ENCODE results near the gene CCDC188. TPM values are rescaled to one million over a fixed set of nuclear protein-coding genes. Genes with fewer than 3 reads are reported as not detected.
A peak's percentile ranks its signal among the peaks of the same experiment; 100 is the strongest.

CCDC188 gene
- total RNA-seq, 2 donors from 2014 or later: 0.22 to 0.32 TPM

DNA sequence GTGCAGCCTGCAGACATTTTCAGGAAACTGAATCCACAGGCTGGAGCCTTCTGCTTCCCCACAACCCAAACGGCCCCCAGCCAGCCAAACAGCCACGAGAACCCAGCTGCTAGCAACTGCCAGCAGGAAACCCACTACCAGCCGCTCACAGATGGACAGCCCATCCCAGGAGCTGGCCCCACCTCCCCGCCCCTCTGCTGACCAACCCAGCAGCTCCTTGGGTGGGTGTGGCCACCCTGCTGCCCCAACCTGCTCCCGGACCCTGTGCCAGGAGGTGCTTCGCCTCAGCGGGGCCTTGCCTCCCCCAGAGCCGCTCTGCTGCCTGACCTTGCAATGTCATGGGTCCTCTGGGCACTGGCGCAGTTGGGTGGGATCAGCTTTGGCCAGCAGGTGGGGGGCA lies 8.2 kb upstream of the CCDC188 start:
- DNase-seq: no peak
- Histone ChIP-seq H3K27ac (no peak overlapping the region), H3K27me3 (no peaks in the 10 kb centered on the region), H3K4me3 (no peak overlapping the region), H3K36me3 (no peaks in the 10 kb centered on the region), H3K9ac (ENCODE audit: low read depth in 2 of 2, low read length in 2 of 2) (no peak overlapping the region), H3K9me3 (no peaks in the 10 kb centered on the region), H3K4me1 (no peaks in the 10 kb centered on the region)
- TF ChIP-seq, protein P1, sequence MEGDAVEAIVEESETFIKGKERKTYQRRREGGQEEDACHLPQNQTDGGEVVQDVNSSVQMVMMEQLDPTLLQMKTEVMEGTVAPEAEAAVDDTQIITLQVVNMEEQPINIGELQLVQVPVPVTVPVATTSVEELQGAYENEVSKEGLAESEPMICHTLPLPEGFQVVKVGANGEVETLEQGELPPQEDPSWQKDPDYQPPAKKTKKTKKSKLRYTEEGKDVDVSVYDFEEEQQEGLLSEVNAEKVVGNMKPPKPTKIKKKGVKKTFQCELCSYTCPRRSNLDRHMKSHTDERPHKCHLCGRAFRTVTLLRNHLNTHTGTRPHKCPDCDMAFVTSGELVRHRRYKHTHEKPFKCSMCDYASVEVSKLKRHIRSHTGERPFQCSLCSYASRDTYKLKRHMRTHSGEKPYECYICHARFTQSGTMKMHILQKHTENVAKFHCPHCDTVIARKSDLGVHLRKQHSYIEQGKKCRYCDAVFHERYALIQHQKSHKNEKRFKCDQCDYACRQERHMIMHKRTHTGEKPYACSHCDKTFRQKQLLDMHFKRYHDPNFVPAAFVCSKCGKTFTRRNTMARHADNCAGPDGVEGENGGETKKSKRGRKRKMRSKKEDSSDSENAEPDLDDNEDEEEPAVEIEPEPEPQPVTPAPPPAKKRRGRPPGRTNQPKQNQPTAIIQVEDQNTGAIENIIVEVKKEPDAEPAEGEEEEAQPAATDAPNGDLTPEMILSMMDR (IDR thresholded peaks at IDR 0.05): no peak
- intact Hi-C loops (cut with DNase I): no loop called here

DNA sequence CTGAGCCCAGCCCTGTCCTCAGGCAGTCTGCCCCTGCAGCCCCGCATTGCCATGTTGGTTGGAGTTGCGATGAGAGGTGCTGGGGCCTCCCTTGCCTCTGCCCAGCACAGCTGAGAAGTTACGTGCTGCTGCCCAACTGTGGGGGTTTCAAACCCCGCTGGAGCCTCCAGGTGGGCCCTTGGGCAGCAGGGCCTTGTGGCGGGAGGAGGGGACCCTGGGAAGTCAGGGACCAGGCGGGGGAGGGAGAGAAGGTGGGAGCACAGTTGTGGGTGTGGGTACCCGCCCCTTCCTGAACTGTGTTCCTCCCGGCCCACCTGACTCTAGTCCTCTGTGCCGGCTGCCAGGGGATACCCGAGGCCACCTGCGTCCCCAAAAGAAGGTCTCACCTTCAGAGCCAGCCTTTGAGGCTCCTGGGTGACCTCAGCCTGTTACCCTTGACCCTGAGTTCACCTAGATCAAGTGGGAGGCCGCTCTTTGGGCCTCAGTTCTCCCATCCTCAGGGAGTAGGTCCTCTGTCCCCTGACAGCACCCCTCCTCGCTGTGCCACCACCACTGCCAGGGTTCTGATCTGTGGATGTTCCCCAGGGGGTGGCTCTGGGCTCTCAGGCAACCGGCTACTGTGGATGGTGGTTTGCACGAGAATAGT lies 7.7 kb upstream of the CCDC188 start:
- TF ChIP-seq, protein P1 (IDR thresholded peaks at IDR 0.05): no peak
- intact Hi-C loops (cut with DNase I): no loop called here

DNA sequence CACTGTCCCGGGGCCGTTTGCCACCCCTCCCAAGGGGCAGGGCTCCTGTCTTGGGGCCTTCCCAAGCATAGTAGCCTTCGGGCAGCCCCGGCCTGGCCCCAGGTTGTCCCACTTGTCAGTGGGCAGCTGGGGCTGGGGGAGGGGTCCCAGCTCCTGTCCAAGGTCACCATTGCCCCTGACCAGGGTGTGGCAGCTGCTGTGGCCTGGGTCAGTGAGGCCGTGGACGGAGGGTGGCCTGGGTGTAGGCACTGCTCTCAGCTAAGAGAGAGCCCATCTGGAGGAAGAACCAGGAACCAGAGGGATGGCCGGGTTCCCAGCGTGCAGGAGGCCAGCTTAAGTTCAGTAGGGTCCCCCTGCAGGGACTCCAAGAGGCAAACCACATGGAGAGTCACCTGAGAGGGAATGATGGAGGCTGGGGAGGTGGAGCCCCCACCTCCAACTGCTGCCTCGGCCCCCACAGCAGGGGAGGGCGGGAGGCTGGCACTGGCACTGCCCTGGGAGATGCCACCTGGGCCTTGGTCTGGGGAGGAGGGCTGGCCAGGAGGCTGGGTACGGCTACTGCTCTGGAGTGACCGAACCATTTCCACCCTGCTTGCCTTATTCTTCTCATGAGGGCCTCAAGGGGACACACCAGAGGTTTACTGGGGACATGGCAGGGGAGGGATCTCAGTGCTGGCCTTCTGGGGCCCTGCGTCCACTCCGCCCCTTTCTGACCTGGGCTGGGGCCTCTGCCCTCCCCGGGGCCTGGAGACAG lies 6.8 kb upstream of the CCDC188 start:
- H3K36me3 ChIP-seq: no peaks in the 10 kb centered on the region
- H3K4me3 ChIP-seq: no peak overlapping the region
- no peak overlapping the region for H3K27ac ChIP-seq
- no peak for DNase-seq
- TF ChIP-seq, protein P1 (IDR thresholded peaks at IDR 0.05): no peak
- H3K27me3 ChIP-seq: no peaks in the 10 kb centered on the region
- no peaks in the 10 kb centered on the region for H3K9me3 ChIP-seq
- intact Hi-C loops (cut with DNase I): no loop called here
- H3K9ac ChIP-seq (ENCODE audit: low read depth in 2 of 2, low read length in 2 of 2): no peak overlapping the region
- H3K4me1 ChIP-seq: no peaks in the 10 kb centered on the region

More for the DNA sequence above, 7.7 kb upstream of the CCDC188 start:
- Histone ChIP-seq H3K9me3 (no peaks in the 10 kb centered on the region), H3K36me3 (no peaks in the 10 kb centered on the region), H3K4me3 (no peak overlapping the region), H3K9ac (ENCODE audit: low read depth in 2 of 2, low read length in 2 of 2) (no peak overlapping the region), H3K27me3 (no peaks in the 10 kb centered on the region), H3K4me1 (no peaks in the 10 kb centered on the region), H3K27ac (no peak overlapping the region)
- DNase-seq: no peak

DNA sequence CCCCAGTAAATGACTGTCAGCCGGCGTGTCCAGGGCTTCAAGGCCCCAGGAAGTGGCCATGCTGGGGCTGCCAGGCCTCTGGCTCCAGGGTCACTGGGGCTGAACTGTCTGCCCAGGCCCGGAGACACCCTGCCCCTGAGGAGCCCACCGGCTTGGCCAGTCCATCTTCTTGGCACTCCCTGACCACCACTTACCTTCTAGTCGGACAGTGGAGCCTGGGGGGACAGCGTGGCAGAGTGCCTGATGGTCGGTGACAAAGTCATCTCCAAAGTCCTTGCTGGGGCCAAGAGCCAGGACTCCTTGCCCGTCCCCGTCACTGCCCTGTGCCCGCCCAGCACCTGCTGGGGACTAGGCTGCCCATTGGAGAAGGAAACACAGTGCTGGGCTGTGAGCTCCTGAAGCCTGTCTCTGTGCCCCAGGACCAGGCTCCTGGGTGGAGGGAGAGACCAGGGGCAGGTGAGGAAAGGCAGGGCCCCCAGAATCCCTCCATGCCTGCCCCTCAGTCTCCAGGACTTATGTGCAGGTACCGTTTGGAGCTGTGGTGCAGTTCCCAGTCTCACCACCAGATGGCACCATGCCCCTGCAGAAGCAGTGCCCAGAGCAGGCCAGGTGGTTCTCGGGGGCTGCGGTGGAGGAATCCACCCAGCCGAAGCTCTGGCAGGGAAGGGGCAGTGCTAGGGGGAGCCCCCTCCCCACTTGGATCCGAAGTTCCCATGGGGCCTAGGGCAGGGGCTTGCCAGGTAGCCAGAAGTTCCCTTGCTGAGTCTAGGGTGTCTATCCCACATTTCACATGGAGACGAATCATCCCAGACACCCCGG lies 6.0 kb upstream of the CCDC188 start:
- peak; percentile 86 for DNase-seq
- intact Hi-C loops (cut with DNase I): loop anchor here (1.0 kb wide), 1 partner anchor 128 kb away; no protein-coding TSS in a partner anchor
- no peaks in the 10 kb centered on the region for H3K36me3 ChIP-seq
- H3K4me1 ChIP-seq: no peaks in the 10 kb centered on the region
- no peak overlapping the region for H3K27ac ChIP-seq
- H3K4me3 ChIP-seq: no peak overlapping the region
- no peaks in the 10 kb centered on the region for H3K27me3 ChIP-seq
- TF ChIP-seq, protein P1 (IDR thresholded peaks at IDR 0.05): peak; percentile 100
- no peaks in the 10 kb centered on the region for H3K9me3 ChIP-seq
- H3K9ac ChIP-seq (ENCODE audit: low read depth in 2 of 2, low read length in 2 of 2): no peak overlapping the region

DNA sequence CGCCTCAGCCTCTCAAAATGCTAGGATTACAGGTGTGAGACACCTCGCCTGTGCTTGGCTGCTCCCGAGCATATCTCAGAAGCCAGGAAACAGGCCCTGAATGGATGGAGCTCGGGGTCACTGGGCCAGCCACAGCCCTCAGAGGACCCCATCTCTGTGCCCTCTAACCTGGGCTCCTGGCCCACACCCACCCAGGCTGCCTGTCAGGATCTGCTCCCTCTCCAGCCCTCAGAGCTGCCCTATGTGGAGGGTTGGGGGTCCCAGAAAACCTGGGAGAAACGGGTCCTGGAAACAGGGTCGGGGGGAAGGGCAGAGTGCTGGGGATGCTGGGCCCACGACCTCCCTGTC lies 5.2 kb upstream of the CCDC188 start:
- Histone ChIP-seq H3K27me3 (no peaks in the 10 kb centered on the region), H3K4me3 (no peak overlapping the region), H3K4me1 (no peaks in the 10 kb centered on the region), H3K9me3 (no peaks in the 10 kb centered on the region), H3K9ac (ENCODE audit: low read depth in 2 of 2, low read length in 2 of 2) (no peak overlapping the region), H3K36me3 (no peaks in the 10 kb centered on the region), H3K27ac (no peak overlapping the region)
- intact Hi-C loops (cut with DNase I): loop anchor here (1.0 kb wide), 1 partner anchor 129 kb away; no protein-coding TSS in a partner anchor
- DNase-seq: no peak
- TF ChIP-seq, protein P1 (IDR thresholded peaks at IDR 0.05): no peak
